Caco-2 (cell line): ENCODE results near the gene ADGRA1. TPM values are rescaled to one million over a fixed set of nuclear protein-coding genes. Genes with fewer than 3 reads are reported as not detected.

Experiments
- BruUV-seq: library from RNA; stranded (reverse); fragments of 400-500 nt; replicated peaks from 2 replicates; lab custom pipeline; 2021; lab: Mats Ljungman, UMichigan
- CTCF ChIA-PET: fragments of 300-600 bp; sonication (Branson Sonifier 250); formaldehyde crosslinking; loops from one replicate; lab custom pipeline; 2022; ENCODE audit warnings: antibody characterized with exemption; lab: Charles Lee
- POLR2A ChIA-PET: fragments of 300-600 bp; sonication (Branson Sonifier 250); formaldehyde crosslinking; loops from one replicate; lab custom pipeline; 2022; ENCODE audit warnings: antibody characterized with exemption; lab: Charles Lee
- DNase-seq, 2 experiments: peaks; one replicate each; pipeline versions ENCODE4 v3.0.0 to v3.0.0-alpha.2; 2020 to 2022
- H3K27me3 ChIP-seq: replicated peaks from 2 replicates; pipeline ENCODE4 v1.6.0; 2011; ENCODE audit warnings: low read length; ENCODE audit not compliant: control insufficient read depth, insufficient read depth
- H3K36me3 ChIP-seq: 2 replicates; pipeline ENCODE4 v1.5.1; 2011; ENCODE audit warnings: low read length; ENCODE audit not compliant: control insufficient read depth, insufficient read depth
- H3K4me1 ChIP-seq: fragments of 250-450 bp; sonication (Bioruptor Pico); 2 replicates; pipeline ENCODE4 v1.5.1; 2020; ENCODE audit warnings: mild to moderate bottlenecking
- H3K4me3 ChIP-seq: 2 replicates; pipeline ENCODE4 v1.5.1; 2011; ENCODE audit warnings: low read depth, mild to moderate bottlenecking, control low read depth, low read length
- H3K9me3 ChIP-seq: fragments of 250-450 bp; sonication (Bioruptor Pico); 2 replicates; pipeline ENCODE4 v1.5.1; 2020; ENCODE audit warnings: mild to moderate bottlenecking, moderate library complexity
- H3K27ac Mint-ChIP-seq: one replicate; pipeline ENCODE4 v1.8.0; 2022; ENCODE audit warnings: mixed read lengths; ENCODE audit not compliant: unreplicated experiment
- H3K27me3 Mint-ChIP-seq: one replicate; pipeline ENCODE4 v1.8.0; 2022; ENCODE audit warnings: mixed read lengths; ENCODE audit not compliant: insufficient read depth, unreplicated experiment
- H3K36me3 Mint-ChIP-seq: one replicate; pipeline ENCODE4 v1.8.0; 2022; ENCODE audit warnings: mild to moderate bottlenecking, mixed read lengths; ENCODE audit not compliant: insufficient read depth, unreplicated experiment
- H3K4me1 Mint-ChIP-seq: one replicate; pipeline ENCODE4 v1.8.0; 2022; ENCODE audit warnings: low read depth, mixed read lengths; ENCODE audit not compliant: unreplicated experiment
- H3K4me3 Mint-ChIP-seq: one replicate; pipeline ENCODE4 v1.8.0; 2022; ENCODE audit warnings: mild to moderate bottlenecking, moderate library complexity, mixed read lengths; ENCODE audit not compliant: unreplicated experiment
- H3K9me3 Mint-ChIP-seq: one replicate; pipeline ENCODE4 v1.8.0; 2022; ENCODE audit warnings: mixed read lengths; ENCODE audit not compliant: unreplicated experiment
- CTCF ChIP-seq, 2 experiments: fragments of 200-600 bp in 1 of 2; IDR thresholded peaks; 1 replicate in 1 of 2; 2 replicates in 1 of 2; pipeline versions ENCODE4 v1.5.1 to v1.8.0; 2011 to 2022; ENCODE audit warnings: antibody characterized with exemption in 1 of 2, control low read depth in 1 of 2, inconsistent platforms in 1 of 2, low read depth in 1 of 2, low read length in 1 of 2, mild to moderate bottlenecking in 1 of 2, moderate library complexity in 1 of 2; ENCODE audit not compliant: insufficient read depth in 1 of 2, severe bottlenecking in 1 of 2, unreplicated experiment in 1 of 2
- intact Hi-C: fragments of 100-400 bp; cut with micrococcal nuclease; formaldehyde crosslinking; loops from one replicate; pipeline ENCODE4 v1.10.0; 2022; ENCODE audit not compliant: unreplicated experiment
- total RNA-seq: library from RNA; stranded (reverse); gene quantifications from 2 replicates; pipeline ENCODE4 v1.2.3, GENCODE V29; 2022

The ADGRA1 gene
- total RNA-seq, 1 experiment from 2014 or later = not detected

GRCh38 chr10:133151543-133151972, 63.8 kb downstream of the ADGRA1 start:
- POLR2A ChIA-PET = no interaction called here
- BruUV-seq = no TSS peak
- H3K27me3 Mint-ChIP-seq = no peaks in the 10 kb centered on the region

GRCh38 chr10:133154411-133154810, 66.7 kb downstream of the ADGRA1 start:
- no peak overlapping the region for H3K4me3 Mint-ChIP-seq
- no peaks in the 10 kb centered on the region for H3K36me3 Mint-ChIP-seq
- no peaks in the 10 kb centered on the region for H3K27me3 Mint-ChIP-seq
- no peak for TF ChIP-seq CTCF (IDR thresholded peaks at IDR 0.05; ENCODE audit: insufficient read depth in 1 of 2, low read depth in 1 of 2, low read length in 1 of 2, severe bottlenecking in 1 of 2, unreplicated experiment in 1 of 2)
- DNase-seq = no peak
- Histone ChIP-seq H3K36me3 (no peaks in the 10 kb centered on the region), H3K4me1 (peaks cover 23% of the 10 kb centered on the region), H3K27me3 (no peaks in the 10 kb centered on the region), H3K4me3 (no peak overlapping the region), H3K9me3 (no peaks in the 10 kb centered on the region)
- no TSS peak for BruUV-seq
- peaks cover 23% of the 10 kb centered on the region for H3K4me1 Mint-ChIP-seq
- POLR2A ChIA-PET = no interaction called here
- intact Hi-C loops = no loop called here
- no peaks in the 10 kb centered on the region for H3K9me3 Mint-ChIP-seq
- H3K27ac Mint-ChIP-seq = no peak overlapping the region
- CTCF ChIA-PET = no interaction called here

More at GRCh38 chr10:133151543-133151972, 63.8 kb downstream of the ADGRA1 start:
- H3K4me3 ChIP-seq = no peak overlapping the region
- H3K27me3 ChIP-seq = no peaks in the 10 kb centered on the region
- no peak for TF ChIP-seq CTCF (IDR thresholded peaks at IDR 0.05; ENCODE audit: insufficient read depth in 1 of 2, low read depth in 1 of 2, low read length in 1 of 2, severe bottlenecking in 1 of 2, unreplicated experiment in 1 of 2)
- peaks cover 3% of the 10 kb centered on the region; the same call in 1 of the 2 replicates for H3K9me3 ChIP-seq
- H3K4me3 Mint-ChIP-seq = peak overlapping the region; percentile 46
- peaks cover 23% of the 10 kb centered on the region for H3K4me1 Mint-ChIP-seq
- H3K36me3 ChIP-seq = no peaks in the 10 kb centered on the region
- CTCF ChIA-PET = interaction anchor here (0.5 to 1.8 kb wide), 2 partner anchors 8 to 26 kb away, joined by 3 to 6 read pairs; no protein-coding TSS in a partner anchor
- DNase-seq = peak; percentile 65 to 73
- peak overlapping the region; percentile 93 for H3K27ac Mint-ChIP-seq
- peaks cover 27% of the 10 kb centered on the region for H3K9me3 Mint-ChIP-seq
- peaks cover 17% of the 10 kb centered on the region for H3K4me1 ChIP-seq
- no peaks in the 10 kb centered on the region for H3K36me3 Mint-ChIP-seq
- intact Hi-C loops = no loop called here

- POLR2A ChIA-PET = no interaction called here
- no peaks in the 10 kb centered on the region for H3K36me3 ChIP-seq
These were observed 67.5 kb downstream of the ADGRA1 start for GRCh38 chr10:133154996-133155778.

More at GRCh38 chr10:133154996-133155778, 67.5 kb downstream of the ADGRA1 start:
- H3K9me3 ChIP-seq = no peaks in the 10 kb centered on the region
- no peak overlapping the region for H3K4me3 ChIP-seq
- intact Hi-C loops = no loop called here
- Mint-ChIP-seq H3K27me3 (no peaks in the 10 kb centered on the region), H3K9me3 (no peaks in the 10 kb centered on the region), H3K27ac (no peak overlapping the region), H3K36me3 (no peaks in the 10 kb centered on the region), H3K4me1 (peaks cover 23% of the 10 kb centered on the region), H3K4me3 (no peak overlapping the region)
- peak in 1 of 2 experiments; percentile 27 for DNase-seq
- H3K27me3 ChIP-seq = no peaks in the 10 kb centered on the region
- peaks cover 26% of the 10 kb centered on the region for H3K4me1 ChIP-seq
- no TSS peak for BruUV-seq
- TF ChIP-seq CTCF (IDR thresholded peaks at IDR 0.05; ENCODE audit: insufficient read depth in 1 of 2, low read depth in 1 of 2, low read length in 1 of 2, severe bottlenecking in 1 of 2, unreplicated experiment in 1 of 2) = no peak
- CTCF ChIA-PET = no interaction called here
